SK-N-SH (cell line): ENCODE measurements around the gene SYNE3. TPM values are rescaled to one million over a fixed set of nuclear protein-coding genes. Genes with fewer than 3 reads are reported as not detected.
A peak's percentile ranks its signal among the peaks of the same experiment; 100 is the strongest.

Experiments used
- CTCF ChIA-PET: fragments of 300-600, 350-600 bp; formaldehyde crosslinking; extraction: SDS; loops from one replicate; lab custom pipeline; 2021; lab: Yijun Ruan, JAX
- POLR2A ChIA-PET: fragments of 350-600 bp; sonication (Branson Sonifier 250); formaldehyde crosslinking; extraction: SDS; loops from one replicate; lab custom pipeline; 2020; ENCODE audit warnings: antibody characterized with exemption, inconsistent platforms; lab: Yijun Ruan, JAX
- DNase-seq: peaks from one replicate; pipeline ENCODE4 v3.0.0; 2012
- H2AFZ ChIP-seq: fragments of 200-600 bp; sonication (generic); 2 replicates; pipeline ENCODE4 v1.8.1; 2016; ENCODE audit warnings: antibody characterized with exemption, mild to moderate bottlenecking, low read depth
- H3F3A ChIP-seq: fragments of 200-600 bp; sonication (generic); replicated peaks from 2 replicates; pipeline ENCODE3; 2016; ENCODE audit warnings: antibody characterized with exemption, mild to moderate bottlenecking; ENCODE audit not compliant: insufficient read depth
- H3K27ac ChIP-seq, 2 experiments: fragments of 200-500 bp in 1 of 2; fragments of 200-600 bp in 1 of 2; sonication (Bioruptor generic) in 1 of 2; sonication (generic), shearing (Covaris generic) in 1 of 2; 2 replicates each; pipeline versions ENCODE4 v1.5.1 to v1.6.1; 2014 to 2016; ENCODE audit warnings: low read depth in 2 of 2, inconsistent platforms in 1 of 2, low read length in 1 of 2, mild to moderate bottlenecking in 1 of 2, mixed read lengths in 1 of 2
- H3K27me3 ChIP-seq: fragments of 200-600 bp; sonication (generic), shearing (Covaris generic); 2 replicates; pipeline ENCODE4 v1.6.1; 2016; ENCODE audit warnings: mixed run types; ENCODE audit not compliant: insufficient read depth
- H3K36me3 ChIP-seq, 2 experiments: fragments of 200-500 bp in 1 of 2; fragments of 200-600 bp in 1 of 2; sonication (Bioruptor generic) in 1 of 2; sonication (generic) in 1 of 2; replicated peaks in 1 of 2; 2 replicates each; pipeline versions ENCODE3 to v1.5.1; 2014 to 2016; ENCODE audit warnings: low read length in 1 of 2, mild to moderate bottlenecking in 1 of 2; ENCODE audit not compliant: insufficient read depth in 2 of 2, control insufficient read depth in 1 of 2
- H3K4me1 ChIP-seq, 2 experiments: fragments of 200-500 bp in 1 of 2; fragments of 200-600 bp in 1 of 2; sonication (Bioruptor generic) in 1 of 2; sonication (generic), shearing (Covaris generic) in 1 of 2; 2 replicates each; pipeline versions ENCODE4 v1.5.1 to v1.6.1; 2014 to 2016; ENCODE audit warnings: low read depth in 1 of 2, low read length in 1 of 2, mixed run types in 1 of 2; ENCODE audit not compliant: insufficient read depth in 2 of 2, control insufficient read depth in 1 of 2
- H3K4me2 ChIP-seq: fragments of 200-600 bp; sonication (generic), shearing (Covaris generic); 2 replicates; pipeline ENCODE4 v1.6.1; 2017; ENCODE audit warnings: mixed run types
- H3K4me3 ChIP-seq, 2 experiments: fragments of 200-500 bp in 1 of 2; fragments of 200-600 bp in 1 of 2; sonication (Bioruptor generic) in 1 of 2; sonication (generic), shearing (Covaris generic) in 1 of 2; 2 replicates each; pipeline versions ENCODE4 v1.5.1 to v1.8.1; 2014 to 2016; ENCODE audit warnings: low read depth in 2 of 2, inconsistent platforms in 1 of 2, low read length in 1 of 2, mild to moderate bottlenecking in 1 of 2, mixed read lengths in 1 of 2, moderate library complexity in 1 of 2
- H3K79me2 ChIP-seq: fragments of 200-600 bp; sonication (generic); 2 replicates; pipeline ENCODE4 v1.8.1; 2017; ENCODE audit warnings: mild to moderate bottlenecking; ENCODE audit not compliant: insufficient read depth
- H3K9ac ChIP-seq: fragments of 200-600 bp; sonication (generic); 2 replicates; pipeline ENCODE4 v1.6.1; 2017; ENCODE audit warnings: mixed run types
- H3K9me2 ChIP-seq: fragments of 200-600 bp; sonication (generic); 2 replicates; pipeline ENCODE4 v1.6.1; 2017; ENCODE audit warnings: mixed run types
- H3K9me3 ChIP-seq: fragments of 200-600 bp; sonication (generic); 2 replicates; pipeline ENCODE4 v1.6.1; 2017; ENCODE audit warnings: mixed run types, mild to moderate bottlenecking, moderate library complexity
- H4K20me1 ChIP-seq: fragments of 200-600 bp; sonication (generic); 2 replicates; pipeline ENCODE4 v1.6.1; 2017; ENCODE audit warnings: mild to moderate bottlenecking, mixed run types; ENCODE audit not compliant: insufficient read depth
- FOXJ3 ChIP-seq: sonication (generic); formaldehyde crosslinking; IDR thresholded peaks from 2 replicates; pipeline ENCODE4 v1.5.1; 2020; ENCODE audit warnings: mild to moderate bottlenecking, missing genetic modification reagents
- FOXM1 ChIP-seq: IDR thresholded peaks from 2 replicates; pipeline ENCODE4 v1.4.0; 2012; ENCODE audit warnings: low read depth, mild to moderate bottlenecking
- RAD21 ChIP-seq: IDR thresholded peaks from 2 replicates; pipeline ENCODE4 v1.6.1; 2012; ENCODE audit warnings: mild to moderate bottlenecking, low read length
- REST ChIP-seq: IDR thresholded peaks from 2 replicates; pipeline ENCODE4 v1.6.1; 2012; ENCODE audit warnings: mild to moderate bottlenecking, low read depth, low read length, moderate library complexity
- RFX5 ChIP-seq: IDR thresholded peaks from 2 replicates; pipeline ENCODE4 v1.6.1; 2012; ENCODE audit warnings: mild to moderate bottlenecking, improper control_type of control experiment, low read length
- SIN3A ChIP-seq: IDR thresholded peaks from 2 replicates; pipeline ENCODE4 v1.6.1; 2012; ENCODE audit warnings: low read depth, mild to moderate bottlenecking, low read length, moderate library complexity, borderline replicate concordance
- USF1 ChIP-seq: IDR thresholded peaks from 2 replicates; pipeline ENCODE4 v1.4.0; 2012; ENCODE audit warnings: low read depth, borderline replicate concordance
- WGBS: methylation state at CpG from one replicate; pipeline ENCODE4 v1.1.6; 2017; ENCODE audit warnings: low lambda C conversion rate; 5-methylcytosine and 5-hydroxymethylcytosine counted together
- polyA plus RNA-seq, 3 experiments: library from polyadenylated mRNA; depleted of rRNA; stranded (reverse); fragments of >200 nt; gene quantifications; 2 replicates each; pipeline ENCODE4 v1.2.3, GENCODE V29; 2012
- TF ChIP-seq, protein P1 (sequence below): IDR thresholded peaks from 2 replicates; pipeline ENCODE4 v1.4.0; 2012; ENCODE audit warnings: low read depth
- TF ChIP-seq, protein P2 (sequence below): fragments of 150-350 bp; IDR thresholded peaks from 2 replicates; pipeline ENCODE4 v1.6.1; 2017; ENCODE audit warnings: antibody characterized with exemption, low read length, low read depth, borderline replicate concordance
- TF ChIP-seq, protein P3 (sequence below): IDR thresholded peaks from 2 replicates; pipeline ENCODE4; 2012

Gene SYNE3
- polyA plus RNA-seq, 1 of the 3 experiments (the other 2 are of a cell fraction), result 2.0 TPM

- 0 out of 2 replicates have a peak, but pooled peaks have one; percentile 23 for TF ChIP-seq RFX5
- TF ChIP-seq SIN3A, result peak; percentile 87; the same call in 1 of the 2 replicates
- 0 out of 2 replicates have a peak, but pooled peaks have one; percentile 16 for TF ChIP-seq REST
- no peak for TF ChIP-seq RAD21
- TF ChIP-seq, protein P1, sequence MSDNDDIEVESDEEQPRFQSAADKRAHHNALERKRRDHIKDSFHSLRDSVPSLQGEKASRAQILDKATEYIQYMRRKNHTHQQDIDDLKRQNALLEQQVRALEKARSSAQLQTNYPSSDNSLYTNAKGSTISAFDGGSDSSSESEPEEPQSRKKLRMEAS, result peak; percentile 87
- TF ChIP-seq FOXM1, result no peak
- peak; percentile 72; the same call in 1 of the 2 replicates for TF ChIP-seq USF1
Measured at GRCh38 chr14:95534299-95535225, 18.1 kb upstream of the SYNE3 start, which contains the start of gene GLRX5 (continued).

- Histone ChIP-seq H3K36me3 (peaks cover 18 to 21% of the 10 kb centered on the region in 2 experiments), H3K9me2 (no peaks in the 10 kb centered on the region), H3K27me3 (no peaks in the 10 kb centered on the region), H2AFZ (peak overlapping the region; percentile 60; the same call in 1 of the 2 replicates), H3K4me1 (peaks cover 23 to 40% of the 10 kb centered on the region in 2 experiments), H3K9me3 (no peaks in the 10 kb centered on the region), H3K4me2 (peak overlapping the region; percentile 95), H3K27ac (peak overlapping the region; percentile 87 to 94), H3K9ac (peak overlapping the region; percentile 87), H4K20me1 (peaks cover 41% of the 10 kb centered on the region), H3K4me3 (peak overlapping the region; percentile 91 to 95), H3F3A (peaks cover 5% of the 10 kb centered on the region), H3K79me2 (peaks cover 91% of the 10 kb centered on the region)
- CTCF ChIA-PET, result interaction anchor here (0.6 to 15.5 kb wide), 9 partner anchors 14 to 1168 kb away, joined by 3 to 254 read pairs (median 4); no protein-coding TSS in a partner anchor
- DNase-seq, result no peak
- 0% methylated on average over 17 of the region's 18 CpGs for WGBS
- TF ChIP-seq, protein P2, sequence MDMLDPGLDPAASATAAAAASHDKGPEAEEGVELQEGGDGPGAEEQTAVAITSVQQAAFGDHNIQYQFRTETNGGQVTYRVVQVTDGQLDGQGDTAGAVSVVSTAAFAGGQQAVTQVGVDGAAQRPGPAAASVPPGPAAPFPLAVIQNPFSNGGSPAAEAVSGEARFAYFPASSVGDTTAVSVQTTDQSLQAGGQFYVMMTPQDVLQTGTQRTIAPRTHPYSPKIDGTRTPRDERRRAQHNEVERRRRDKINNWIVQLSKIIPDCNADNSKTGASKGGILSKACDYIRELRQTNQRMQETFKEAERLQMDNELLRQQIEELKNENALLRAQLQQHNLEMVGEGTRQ, result no peak
- TF ChIP-seq, protein P3, sequence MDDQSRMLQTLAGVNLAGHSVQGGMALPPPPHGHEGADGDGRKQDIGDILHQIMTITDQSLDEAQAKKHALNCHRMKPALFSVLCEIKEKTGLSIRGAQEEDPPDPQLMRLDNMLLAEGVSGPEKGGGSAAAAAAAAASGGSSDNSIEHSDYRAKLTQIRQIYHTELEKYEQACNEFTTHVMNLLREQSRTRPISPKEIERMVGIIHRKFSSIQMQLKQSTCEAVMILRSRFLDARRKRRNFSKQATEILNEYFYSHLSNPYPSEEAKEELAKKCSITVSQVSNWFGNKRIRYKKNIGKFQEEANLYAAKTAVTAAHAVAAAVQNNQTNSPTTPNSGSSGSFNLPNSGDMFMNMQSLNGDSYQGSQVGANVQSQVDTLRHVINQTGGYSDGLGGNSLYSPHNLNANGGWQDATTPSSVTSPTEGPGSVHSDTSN, result no peak
- no peak for TF ChIP-seq FOXJ3 (CRISPR knock-in tag)
- POLR2A ChIA-PET, result interaction anchor here (1.0 to 2.7 kb wide), 6 partner anchors 11 to 214 kb away, joined by 3 to 10 read pairs (median 4); partner anchors contain the start of gene CLMN
Measured at GRCh38 chr14:95533822-95534221, 17.4 kb upstream of the SYNE3 start.
